HG02678 (cell line): ENCODE measurements around the gene YAP1.

Source experiments
- ATAC-seq: cut with Tn5 transposase; IDR thresholded peaks from one replicate; pipeline ENCODE4 v1.9.1; 2021; ENCODE audit warnings: mild to moderate bottlenecking, moderate library complexity; ENCODE audit not compliant: unreplicated experiment

YAP1 gene

DNA sequence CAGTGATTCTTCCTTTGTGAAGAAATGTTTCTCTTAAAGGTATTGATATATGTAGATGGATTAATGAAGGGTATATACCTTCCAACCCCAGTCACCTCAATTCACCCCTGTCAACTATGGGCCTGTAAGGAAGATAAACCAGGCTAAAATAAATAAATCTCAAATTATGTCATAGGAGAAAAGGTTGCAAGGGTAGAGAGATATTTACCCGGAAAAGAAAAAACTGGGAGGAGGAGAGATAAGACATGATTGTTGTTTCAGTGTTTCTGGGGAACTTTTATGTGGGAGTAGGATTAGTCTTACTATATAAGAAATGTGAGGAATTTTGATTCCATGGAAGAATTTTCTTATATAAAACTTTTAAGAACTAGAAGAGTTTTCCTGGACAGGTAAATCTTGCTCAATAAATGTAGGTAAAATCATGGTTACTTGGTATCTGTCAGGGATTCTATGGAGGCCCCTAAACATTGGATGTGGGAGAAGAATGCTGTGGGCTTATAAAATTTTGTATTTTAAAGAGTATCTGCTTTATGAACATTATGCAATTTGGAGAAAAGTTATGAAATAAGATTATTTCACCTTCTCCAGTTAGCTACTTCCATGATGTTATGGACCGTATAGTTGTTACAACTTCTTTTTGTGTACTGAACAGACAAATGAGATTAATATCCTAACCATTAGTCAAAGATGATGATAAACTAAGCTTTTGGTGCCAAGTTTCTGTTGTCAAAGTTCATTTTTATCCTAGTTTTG, 6.4 kb downstream of the YAP1 start:
- no peak for ATAC-seq

DNA sequence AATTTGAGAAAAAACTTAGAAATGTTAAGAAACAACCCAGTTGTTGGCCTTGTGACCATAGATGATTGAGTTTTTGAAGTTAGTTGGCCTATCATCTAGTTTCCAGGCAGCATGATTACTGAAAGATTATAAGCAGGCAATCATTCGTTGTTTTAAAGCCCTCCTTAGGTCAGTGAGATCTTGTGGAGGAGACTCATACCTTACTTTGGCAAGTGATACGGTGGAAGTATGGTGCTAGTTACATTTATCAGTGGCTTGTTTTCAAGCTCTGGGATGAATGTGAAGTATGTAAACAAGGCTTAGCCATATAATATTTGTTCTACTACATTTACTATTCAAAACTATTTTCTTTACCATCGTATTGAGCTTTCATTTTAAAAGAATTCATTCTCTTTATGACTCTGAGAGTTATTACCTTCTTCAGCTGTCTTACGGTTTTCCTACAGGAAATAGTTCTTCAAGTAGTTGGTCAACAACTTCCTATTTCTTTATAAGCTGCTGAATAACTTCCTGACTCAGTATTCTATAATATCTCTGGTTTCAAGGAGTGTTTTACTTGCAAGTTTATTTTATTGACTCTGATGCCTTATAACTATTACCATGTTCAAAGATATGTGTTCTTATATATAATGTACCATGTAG, 7.3 kb downstream of the YAP1 start:
- no peak for ATAC-seq

DNA sequence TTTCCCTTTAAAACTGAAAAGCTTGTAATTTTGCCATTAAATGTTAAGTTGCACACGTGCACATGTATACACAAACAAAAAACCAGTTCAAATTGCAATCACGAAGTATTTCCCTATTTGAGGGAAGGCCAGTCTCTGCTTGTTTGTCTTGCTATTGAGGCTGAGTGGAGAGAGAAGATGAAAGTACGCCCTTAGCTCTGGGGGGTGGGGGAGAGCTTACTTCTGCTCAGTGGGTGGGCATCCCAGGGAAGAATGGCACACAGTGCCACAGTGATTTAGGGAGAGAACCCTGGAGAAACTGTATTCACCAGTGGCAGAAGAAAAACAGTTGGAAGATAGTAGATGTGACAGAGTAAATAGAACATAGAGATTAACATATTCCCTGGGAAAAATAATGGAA, 8.7 kb downstream of the YAP1 start:
- no peak for ATAC-seq

DNA sequence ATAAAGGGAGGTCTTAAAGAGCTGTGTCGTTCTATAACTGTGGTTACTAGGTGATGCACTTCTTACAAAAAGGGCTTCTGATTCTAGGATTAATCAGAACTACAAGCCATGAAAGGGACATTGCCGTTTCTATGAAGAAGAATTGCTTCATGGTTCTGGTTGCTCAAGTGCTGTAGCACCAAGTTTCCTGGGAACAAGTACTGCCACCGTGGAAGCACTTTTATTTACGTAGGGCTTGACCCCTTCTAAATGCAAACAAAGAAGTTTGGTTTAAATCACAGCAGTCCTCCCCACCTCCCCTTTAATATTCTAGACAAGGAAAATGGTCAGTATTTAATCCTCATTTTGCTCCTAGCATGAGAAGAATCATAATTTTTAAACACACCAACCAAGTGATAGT, 9.8 kb downstream of the YAP1 start:
- ATAC-seq = no peak

DNA sequence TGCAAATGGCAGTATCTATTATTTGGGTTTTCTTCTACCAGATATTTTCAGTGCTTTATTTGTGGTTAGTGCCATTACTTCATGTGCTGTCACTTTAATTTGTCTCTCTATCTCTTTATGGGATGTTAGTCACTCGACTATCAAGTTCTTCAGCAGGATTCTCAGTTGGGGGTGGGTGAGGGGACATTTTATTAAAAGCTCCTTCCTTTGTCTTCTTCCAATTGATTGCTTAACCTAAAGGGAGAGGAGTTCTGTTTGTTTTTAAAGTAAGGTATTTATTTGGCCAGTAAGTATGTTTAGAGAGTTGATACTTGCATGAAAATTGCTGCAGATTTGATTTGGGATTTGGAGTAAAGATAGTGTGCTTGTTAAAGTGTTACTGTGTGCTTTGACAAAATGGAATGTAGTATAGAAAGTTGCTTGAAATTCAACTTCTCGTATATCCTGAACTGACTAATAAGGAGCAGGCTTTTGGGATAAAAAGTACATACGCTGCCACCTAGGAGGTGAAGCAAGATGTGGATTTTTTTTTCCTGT, 10.3 kb downstream of the YAP1 start:
- no peak for ATAC-seq

DNA sequence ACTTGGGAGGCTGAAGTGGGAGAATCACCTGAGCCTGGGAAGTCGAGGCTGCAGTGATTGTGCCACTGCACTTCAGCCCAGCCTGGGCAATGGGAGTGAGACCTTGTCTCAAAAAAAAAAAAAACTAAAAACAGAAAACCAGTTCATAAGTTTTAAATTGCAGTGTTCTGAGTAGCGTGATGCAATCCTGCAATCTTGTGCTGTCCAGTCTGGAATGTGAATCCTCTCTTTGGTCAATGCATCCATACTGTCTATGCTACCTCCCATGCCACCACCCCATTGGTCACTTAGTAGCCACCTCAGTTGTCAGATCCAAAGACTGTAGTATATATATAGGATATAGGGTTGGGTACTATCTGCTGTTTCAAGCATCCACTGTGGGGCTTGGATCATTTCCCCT, 11.1 kb downstream of the YAP1 start:
- no peak for ATAC-seq

DNA sequence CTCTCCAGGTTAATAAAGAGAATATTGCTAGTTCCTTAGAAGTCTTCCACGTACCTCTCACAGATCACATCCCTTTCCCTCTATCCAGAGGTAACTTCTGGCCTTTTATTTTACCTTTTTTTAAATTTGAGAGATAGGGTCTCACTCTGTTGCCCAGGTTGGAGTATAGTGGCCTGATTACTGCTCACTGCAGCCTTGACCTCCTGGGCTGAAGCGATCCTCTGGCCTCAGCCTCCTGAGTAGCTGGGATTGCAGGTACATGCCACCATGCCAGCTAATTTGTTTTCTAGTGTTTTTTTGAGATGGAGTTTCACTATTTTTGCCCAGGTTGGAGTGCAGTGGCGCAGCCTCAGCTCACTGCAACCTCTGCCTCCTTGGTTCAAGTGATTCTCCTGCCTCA, 24.4 kb downstream of the YAP1 start:
- ATAC-seq = no peak

DNA sequence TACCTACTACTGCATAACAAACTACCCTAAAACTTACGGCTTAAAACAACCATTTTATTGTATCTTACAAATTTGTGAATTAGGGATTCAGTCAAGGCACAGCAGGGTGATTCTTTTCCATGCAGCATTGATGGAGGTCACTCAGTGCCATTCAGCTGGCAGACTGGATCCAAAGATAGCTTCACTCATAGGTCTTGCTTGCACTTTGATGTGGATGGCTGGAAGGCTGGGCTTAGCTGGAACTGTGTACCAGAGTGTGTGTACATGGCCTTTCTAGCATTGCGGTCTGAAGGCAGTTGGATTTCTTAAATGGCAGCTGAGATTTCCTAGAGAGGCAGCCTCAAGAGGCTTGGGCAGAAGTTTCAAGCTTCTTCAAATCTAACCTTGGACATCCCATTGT, 25.0 kb downstream of the YAP1 start:
- no peak for ATAC-seq

DNA sequence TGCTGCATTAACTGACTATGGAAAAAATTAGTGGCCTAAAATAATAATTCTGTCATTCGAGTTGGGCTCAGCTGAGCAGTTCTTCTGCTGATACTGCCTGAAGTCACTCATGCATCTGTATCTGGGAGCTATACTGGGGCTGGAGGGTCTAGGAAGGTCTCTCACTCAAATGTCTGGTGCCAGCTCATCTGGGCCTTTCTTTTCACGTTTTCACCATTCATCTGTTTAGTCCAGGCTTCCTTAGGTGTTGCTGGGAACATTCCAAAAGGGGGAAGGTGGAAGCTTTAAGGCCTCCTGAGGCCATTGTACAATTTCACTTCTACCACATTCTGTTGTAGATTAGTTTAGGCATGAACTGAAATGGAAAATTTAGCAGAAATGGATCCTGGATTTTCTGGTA, 28.0 kb downstream of the YAP1 start:
- ATAC-seq = no peak

DNA sequence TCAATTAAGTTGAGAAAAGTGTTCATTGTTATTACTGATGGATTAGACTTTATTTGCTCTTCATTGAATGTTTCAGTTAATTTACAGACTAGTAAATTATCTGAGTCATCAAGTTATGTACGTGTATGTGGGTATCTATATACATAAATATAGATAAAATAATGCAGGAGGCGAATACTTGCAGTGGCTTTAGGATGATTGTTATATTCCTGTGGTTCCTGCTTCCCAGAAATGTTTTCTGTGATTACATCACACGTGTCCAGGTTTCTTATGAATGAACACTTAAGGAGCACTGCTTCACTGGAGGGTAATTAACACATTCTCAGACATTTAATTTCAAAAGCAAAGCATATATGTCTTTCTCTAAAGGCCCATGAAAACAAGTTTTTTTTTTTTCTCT, 28.4 kb downstream of the YAP1 start:
- no peak for ATAC-seq

DNA sequence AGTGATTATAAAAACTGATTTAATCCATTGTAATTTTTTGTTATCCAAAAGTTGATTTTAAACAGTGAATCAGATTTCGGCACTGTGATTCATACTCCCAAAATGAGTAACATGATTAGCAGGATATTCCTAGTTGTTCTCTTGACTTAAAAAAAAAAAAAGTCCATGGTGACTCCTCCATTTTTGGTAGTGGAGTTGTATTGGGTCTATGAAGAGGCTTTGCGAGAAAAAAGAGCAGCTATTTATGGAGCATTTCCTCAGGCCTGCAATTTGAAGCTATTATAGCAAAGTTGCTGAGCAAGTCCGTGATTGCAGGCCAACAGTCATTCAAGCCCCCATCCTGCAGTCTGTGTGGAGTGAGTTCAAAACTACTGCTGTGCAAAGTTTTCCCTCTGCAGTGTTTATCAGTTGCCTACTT, 28.8 kb downstream of the YAP1 start:
- ATAC-seq = no peak

DNA sequence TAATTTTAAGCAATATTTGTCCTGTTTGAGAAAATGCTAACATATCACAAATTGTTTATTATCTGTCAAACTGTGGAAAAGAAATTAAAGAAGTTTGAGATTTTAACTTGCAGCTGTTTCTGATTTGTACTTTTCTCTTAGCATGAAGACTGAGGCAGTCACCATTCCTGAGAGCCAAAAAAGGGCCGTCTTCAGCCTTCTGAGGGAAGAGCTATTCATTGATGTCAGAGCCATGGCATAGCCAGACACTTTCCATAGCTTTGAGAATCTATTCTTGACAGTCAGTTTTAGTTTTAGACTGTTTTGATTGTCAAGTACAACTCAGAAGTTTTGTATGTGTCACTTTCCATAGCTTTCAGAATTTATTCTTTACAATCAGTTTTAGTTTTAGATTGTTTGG, 32.1 kb downstream of the YAP1 start:
- no peak for ATAC-seq

DNA sequence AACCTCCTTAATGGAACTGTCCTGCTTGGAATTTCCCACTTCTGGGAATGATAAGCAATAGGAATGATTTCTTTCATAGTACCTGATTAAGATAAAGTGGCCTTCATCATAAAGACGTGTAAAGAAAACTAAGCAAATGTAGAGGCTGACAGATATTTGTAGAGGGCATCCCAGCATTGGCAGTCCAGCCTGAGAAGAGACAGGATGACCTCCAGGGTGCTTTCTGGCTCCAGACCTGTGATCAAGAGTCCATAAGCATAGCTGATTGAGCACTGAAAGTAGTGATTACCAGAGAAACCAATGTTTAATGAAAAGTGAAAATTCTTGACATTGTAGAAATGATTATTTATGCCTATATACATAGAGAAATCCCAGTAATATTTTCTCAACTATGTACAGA, 33.6 kb downstream of the YAP1 start:
- ATAC-seq = no peak

DNA sequence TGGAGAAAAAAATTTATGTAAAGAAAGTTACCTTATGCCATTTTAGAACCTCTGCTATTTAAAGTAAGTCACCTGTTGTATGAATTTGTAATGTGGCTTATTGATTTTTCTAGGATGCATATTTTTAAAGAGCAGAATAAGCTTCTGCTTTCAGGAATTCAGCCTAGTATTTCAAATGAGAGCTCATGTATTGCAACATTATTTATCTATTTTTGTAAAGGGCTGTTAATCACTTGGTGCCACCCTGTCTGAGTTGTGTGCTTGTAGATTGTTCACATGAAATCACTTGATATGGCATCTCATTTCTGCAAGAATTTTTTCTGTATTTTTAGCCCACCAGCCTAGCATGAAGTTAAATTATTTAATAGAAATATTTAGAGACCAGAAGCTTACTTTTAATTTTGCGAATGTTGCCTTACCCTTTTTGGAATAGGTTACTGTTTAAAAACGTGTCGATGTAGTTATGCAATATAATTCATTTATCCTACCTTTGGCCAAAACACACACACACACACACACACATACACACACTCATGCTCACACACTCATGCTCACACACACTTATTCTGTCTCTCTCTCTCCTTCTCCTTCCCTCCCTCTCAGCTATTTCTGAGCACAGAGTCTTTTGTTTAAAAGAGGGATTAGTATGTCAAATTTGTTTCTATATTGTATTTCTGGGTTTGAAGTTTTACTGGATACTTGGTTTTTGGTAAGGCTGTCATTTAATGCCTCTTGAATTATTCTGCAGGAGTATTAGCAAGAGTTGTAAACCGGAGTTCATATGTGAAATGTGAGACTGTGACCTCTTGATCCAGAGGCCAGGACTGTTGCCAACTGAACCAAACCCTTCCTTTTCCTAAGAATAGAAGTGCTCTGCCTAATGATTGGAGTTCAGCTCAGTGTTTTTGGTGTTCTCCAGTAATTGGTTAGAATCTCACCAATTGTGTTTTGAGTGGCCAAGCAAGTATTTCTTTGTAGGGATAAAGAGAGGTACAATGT, 34.4 kb downstream of the YAP1 start:
- ATAC-seq = no peak

DNA sequence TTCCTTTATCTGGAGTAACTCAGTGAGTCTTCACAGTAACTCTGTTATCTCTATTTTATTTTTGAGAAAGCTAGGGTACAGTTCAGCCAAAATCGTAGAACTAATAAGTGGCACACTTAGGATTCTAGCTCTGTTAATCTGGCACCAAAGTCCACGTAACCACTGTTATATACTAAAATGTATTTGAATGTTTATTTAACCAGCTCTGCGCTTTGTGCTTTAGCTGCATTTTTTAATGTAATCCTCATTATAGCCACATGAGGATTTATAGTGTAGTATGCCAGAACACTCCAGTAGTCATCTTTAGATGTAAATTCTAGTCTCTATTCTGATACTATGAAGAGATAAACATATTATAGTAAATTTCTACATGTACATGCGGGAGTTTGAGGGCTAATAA, 36.8 kb downstream of the YAP1 start:
- no peak for ATAC-seq

DNA sequence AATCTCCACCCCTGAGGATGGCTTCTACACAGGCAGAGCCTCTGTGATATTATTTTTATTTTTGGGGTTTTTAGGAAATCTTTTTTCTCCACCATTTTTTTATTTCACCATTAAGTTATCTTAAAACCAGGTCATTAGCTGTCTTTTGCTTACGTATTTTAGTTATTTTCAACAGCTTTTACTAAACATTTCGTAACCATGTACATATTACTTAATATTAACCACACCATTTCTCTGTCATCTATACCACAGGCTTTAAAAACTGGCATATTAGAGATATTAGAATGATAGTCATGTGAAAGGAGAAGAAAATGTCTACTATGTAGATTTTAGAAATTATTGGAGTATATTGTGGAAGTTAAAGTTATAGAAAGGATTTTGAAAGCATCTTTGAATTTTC, 37.4 kb downstream of the YAP1 start:
- no peak for ATAC-seq

DNA sequence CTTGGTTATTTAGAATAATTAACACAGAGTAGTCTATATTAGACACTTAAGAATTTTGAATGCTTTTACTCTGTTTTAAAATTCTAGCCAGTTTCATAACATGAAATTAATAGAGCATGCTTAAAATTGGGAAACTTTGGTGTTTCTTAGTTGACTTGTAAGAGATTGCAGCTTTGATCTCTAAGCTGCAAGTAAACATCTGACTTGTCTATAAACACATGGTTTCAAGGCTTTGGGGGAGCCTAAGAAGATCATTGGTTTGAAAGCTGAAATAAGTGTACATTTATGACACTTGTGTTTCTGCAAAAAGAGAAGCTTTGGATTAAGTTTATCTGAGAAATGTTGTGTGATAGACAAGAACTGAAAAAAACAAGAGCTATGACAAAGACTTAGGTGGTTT, 37.8 kb downstream of the YAP1 start:
- no peak for ATAC-seq

DNA sequence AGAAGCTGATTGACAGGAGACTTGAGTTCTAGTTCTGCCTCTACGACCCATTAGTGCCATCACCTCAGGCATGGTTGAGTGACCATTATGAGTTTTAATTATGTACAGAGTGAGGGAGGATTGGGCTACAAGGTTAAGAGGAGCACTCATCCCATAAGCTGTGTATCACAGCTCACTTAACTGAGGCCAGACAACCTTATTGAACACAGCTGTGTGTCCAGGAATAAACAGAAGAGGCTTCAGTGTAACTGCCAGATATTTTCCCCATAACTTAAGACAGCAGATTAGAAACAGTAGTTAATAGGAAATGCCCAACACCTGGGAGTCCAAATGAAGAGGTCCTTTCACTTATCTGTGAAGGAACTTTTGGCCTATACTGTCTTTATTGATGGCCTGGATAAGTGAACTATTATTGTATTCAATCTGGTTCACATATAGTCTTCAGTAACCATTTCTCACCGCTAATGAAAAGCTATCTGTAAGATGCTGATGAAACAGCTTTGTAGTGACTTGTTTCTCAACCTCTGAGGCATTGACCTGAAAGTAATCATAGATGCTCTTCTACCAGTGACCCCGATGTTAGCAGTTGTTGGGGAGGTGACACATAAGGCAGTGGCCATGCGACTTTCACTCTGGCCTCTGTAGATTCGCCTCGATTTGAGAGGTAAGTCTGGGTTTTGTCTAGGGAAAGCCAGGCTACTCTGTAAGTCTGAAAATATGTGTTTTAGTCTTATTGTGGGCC, 41.7 kb downstream of the YAP1 start:
- ATAC-seq = no peak

DNA sequence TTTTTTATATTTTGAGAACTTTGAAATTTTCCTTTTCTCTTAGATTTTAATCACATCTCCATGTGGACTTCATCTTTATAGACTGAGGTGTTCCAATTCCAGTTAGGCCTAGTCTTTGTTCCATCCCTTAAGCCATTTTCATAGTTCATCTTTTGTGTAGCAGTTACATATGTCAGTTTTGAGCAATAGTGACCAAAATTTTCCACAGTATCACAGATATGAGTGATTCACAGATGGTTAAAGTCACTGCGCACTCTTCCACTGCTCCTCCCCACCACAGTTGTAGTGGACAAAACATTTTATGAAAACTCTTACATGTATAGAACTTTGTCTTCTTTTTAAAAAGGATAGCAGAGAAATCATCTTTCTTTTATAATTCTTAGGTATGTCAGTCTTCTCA, 42.8 kb downstream of the YAP1 start:
- ATAC-seq = no peak

DNA sequence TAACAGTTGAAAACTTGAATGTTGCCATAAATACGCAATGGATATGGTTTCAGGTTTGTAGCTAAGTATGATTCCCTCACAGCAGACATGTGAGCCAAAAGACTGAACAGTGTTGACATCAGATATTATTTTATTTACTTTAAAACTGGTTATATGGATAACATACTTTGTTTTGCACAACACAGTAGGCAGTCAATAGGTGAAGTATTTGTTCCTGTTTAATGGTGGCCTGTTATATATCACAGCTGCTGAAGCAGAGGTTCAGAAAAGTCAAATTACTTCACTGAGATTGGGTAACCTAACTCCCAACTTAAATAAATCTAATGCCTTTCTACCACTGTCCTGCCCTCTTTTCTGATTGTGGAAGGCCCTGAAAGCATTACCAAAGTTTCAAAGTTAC, 44.6 kb downstream of the YAP1 start:
- no peak for ATAC-seq

DNA sequence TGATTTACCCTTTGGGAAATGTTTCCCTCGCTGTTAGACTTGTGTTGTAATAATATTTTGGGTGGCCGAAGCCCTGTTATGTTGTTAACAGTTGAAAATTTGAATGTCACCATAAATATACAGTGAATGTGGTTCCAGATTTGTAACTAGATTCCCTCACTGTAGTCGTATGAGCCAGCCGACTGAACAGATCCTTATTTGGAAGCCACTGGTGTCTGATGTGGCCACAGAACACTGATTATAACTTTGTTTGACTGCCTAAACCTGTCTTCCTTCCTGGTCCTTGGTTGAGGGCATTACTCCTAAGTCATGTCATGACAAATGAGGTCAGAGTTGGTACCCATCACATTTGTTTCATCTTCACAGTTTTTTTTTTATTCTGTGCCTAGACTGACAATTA, 45.4 kb downstream of the YAP1 start:
- ATAC-seq = no peak
